ENCODE data around the gene MLEC. TPM values are rescaled to one million over a fixed set of nuclear protein-coding genes. Genes with fewer than 3 reads are reported as not detected.

The MLEC gene
- total and polyA plus RNA-seq, 9 of the 15 experiments (the other 6 are each of a cell fraction or from before 2014, with no cell fraction given): 18.5 to 108 (median 57.8) TPM

GRCh38 chr12:120663741-120664140, 23.2 kb upstream of the MLEC start (continued):
- TF ChIP-seq, protein P1, sequence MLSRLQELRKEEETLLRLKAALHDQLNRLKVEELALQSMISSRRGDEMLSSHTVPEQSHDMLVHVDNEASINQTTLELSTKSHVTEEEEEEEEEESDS (CRISPR knock-in tag; IDR thresholded peaks at IDR 0.05): no peak
- no peak for TF ChIP-seq GTF2A2 (tag; IDR thresholded peaks at IDR 0.05)
- no peak for TF ChIP-seq RAD21 (CRISPR knock-in tag; conservative IDR thresholded peaks at IDR 0.05 in 1 of 2, IDR thresholded peaks at IDR 0.05 in 1 of 2)
- no peak for TF ChIP-seq CBX5 (IDR thresholded peaks at IDR 0.05; ENCODE audit: borderline replicate concordance, low read depth)
- no peak for TF ChIP-seq ZNF175 (CRISPR knock-in tag; IDR thresholded peaks at IDR 0.05; ENCODE audit: low read depth)
- no peak for TF ChIP-seq HMBOX1 (IDR thresholded peaks at IDR 0.05)
- TF ChIP-seq HNRNPL (IDR thresholded peaks at IDR 0.05; ENCODE audit: low read depth, low read length): no peak
- no peak for TF ChIP-seq SAP30 (IDR thresholded peaks at IDR 0.05; ENCODE audit: borderline replicate concordance, insufficient read depth, low read depth, low read length, poor library complexity, severe bottlenecking)
- no peak for TF ChIP-seq EP400 (IDR thresholded peaks at IDR 0.05)
